GM19240 (cell line): ENCODE measurements around the gene OTULIN.

Source experiments
- DNase-seq: peaks from one replicate; pipeline ENCODE4 v3.0.0; 2011; ENCODE audit warnings: low spot score; ENCODE audit not compliant: insufficient read length

Gene OTULIN

GRCh38 chr5:14696851-14697250 lies 32.3 kb downstream of the OTULIN start:
- DNase-seq: no peak

- DNase-seq: no peak
Measured at GRCh38 chr5:14698495-14698894, 34.0 kb downstream of the OTULIN start.

- DNase-seq: no peak
Measured at GRCh38 chr5:14699159-14699558, 34.6 kb downstream of the OTULIN start.

GRCh38 chr5:14699807-14700400 lies 35.4 kb downstream of the OTULIN start:
- DNase-seq: no peak

GRCh38 chr5:14700478-14701436 lies 36.2 kb downstream of the OTULIN start:
- DNase-seq: no peak

DNA sequence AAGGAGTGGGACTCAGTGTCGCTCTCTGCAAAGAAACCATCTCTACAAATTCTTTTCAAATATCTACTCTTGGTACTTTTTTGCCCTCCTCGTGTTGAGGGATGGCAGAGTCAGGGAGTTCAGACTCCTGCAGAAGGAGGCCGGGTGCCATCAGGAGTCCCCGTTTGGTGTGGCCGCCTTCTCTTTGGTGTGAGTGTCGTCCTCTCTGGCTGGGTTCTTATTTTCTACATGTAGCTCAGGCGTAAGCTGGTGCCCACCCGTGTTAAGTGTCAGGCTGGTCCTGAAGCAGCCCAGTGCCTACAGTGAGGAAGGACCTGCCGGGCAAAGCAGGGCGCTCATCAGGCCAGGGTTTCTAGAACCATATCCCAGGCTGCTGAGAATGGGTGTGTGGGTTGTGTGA lies 37.0 kb downstream of the OTULIN start:
- DNase-seq: no peak

GRCh38 chr5:14702238-14702839 lies 37.8 kb downstream of the OTULIN start:
- DNase-seq: no peak

- DNase-seq: no peak
Measured at GRCh38 chr5:14705556-14705955, 41.0 kb downstream of the OTULIN start.

- DNase-seq: no peak
Measured at GRCh38 chr5:14706615-14707021, 42.1 kb downstream of the OTULIN start.

- DNase-seq: no peak
Measured at GRCh38 chr5:14707811-14708390, 43.4 kb downstream of the OTULIN start.

GRCh38 chr5:14708551-14708950 lies 44.0 kb downstream of the OTULIN start:
- no peak for DNase-seq

DNA sequence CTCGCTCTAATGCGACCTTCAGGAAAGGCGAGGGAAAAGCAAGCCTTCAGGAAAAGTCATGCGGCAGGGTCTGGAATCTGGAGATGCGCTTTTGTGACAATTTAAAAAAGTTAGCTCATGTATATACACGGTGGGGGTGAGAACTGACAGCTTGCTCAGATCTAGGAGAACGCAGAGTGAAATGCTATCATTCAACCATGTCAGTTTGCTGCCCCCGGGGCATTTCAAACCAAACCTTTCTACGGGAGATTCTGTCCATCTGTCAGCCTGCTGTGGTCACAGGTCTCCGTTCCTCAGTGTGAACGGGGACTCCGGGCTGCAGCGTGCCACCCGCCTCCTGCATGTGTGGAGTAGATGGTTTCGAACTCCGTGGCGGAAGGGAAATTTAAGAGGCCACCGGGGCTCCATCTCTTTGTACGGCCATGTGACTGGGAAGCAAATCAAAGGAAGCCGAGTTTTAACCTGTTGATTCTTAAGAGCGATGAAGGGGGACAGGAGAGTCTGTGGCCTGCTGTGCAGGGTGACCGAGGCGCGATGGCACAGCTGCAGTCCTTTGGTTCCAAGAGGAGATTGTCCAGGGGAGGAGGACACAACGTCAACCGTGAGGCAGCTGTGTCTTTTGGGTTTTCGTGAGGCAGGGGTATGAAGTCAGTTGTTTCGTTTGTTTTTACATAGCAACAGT lies 45.9 kb downstream of the OTULIN start:
- DNase-seq: no peak

- DNase-seq: no peak
Measured at GRCh38 chr5:14712131-14712530, 47.6 kb downstream of the OTULIN start.

DNA sequence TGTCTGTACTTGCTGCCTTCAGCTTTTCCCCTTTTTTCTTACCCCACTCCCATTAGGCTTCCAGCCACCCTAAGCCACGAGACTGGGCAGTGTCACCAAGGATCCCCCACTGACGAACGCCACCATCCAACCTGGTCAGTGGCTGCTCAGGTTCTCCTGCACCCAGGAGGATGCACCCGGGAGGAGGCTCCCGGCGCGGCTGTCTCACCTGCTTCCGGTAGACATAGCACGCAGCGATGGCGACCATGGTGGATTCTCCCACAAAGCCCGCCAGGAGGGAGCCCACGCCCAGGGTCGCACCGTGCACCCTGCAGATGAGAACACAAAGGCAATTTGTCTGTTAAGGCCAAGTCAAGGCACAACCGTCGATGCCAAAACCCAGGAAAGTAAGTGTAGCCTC lies 48.1 kb downstream of the OTULIN start:
- no peak for DNase-seq

- no peak for DNase-seq
Measured at GRCh38 chr5:14713476-14714390, 49.2 kb downstream of the OTULIN start.

GRCh38 chr5:14714706-14715105 lies 50.2 kb downstream of the OTULIN start:
- DNase-seq: no peak

GRCh38 chr5:14715481-14715880 lies 51.0 kb downstream of the OTULIN start:
- DNase-seq: no peak

DNA sequence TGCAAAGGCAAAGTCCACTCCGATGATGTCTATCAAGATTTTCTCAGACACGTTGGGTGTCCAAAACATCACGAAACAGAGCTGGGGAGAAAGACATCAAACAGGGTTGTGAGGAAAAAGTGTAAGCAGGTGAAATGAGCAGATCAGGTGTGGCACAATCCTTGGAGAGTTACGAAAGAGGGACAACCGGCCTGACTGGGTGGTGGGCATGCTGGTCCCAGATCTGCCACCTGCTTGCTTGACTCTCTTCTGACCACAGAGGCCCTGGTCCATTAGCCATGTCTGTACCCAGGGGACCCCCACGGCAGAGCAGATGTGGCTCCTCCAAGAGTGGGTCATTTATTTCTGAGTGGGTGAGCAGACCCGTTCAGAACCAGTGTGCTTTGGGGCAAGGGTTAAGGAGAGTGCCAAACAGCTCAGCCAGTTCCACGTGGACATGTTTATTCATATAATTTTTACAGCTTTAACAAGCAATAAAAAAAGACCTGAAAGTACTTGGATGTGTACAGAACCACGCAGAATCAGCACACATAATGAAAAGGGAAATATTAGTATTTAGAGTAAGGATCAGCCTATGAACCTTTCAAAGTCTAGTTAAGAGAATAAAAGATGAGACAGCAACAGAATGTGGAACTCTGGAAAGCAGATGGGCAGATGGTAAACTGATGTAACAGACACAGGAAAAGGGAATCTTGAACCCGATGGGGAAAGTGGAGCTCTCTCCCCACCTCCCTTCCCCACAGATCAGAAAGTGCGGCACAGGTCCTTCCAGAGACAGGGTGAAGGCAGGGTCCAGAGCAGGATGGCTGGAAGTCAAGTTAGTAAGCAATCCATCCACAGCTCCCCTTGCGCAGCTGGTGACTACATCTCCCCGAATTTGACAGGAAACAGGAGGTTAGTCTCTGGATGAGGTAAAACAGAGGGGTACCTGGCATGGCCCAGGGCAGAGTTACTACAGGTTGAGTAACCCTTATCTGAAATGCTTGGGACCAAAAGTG lies 52.5 kb downstream of the OTULIN start:
- no peak for DNase-seq

DNA sequence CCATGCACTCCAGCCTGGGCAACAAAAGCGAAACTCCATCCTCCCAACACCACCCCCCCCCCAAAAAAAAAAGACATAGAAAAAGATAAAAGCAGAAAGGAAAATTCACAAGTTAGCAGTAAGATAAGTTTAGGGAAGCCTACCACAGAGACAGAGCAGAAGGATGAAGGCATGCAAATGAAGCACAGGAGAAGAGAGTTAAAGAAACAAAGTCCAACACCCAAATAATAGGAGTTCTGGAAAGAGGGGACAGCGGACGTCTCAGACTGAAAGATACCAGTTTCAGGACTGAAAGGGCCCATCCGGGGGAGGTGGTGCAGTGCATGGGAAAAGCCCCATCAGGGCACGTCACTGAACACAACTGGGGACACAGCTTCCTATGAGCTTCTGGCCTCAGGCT lies 54.3 kb downstream of the OTULIN start:
- no peak for DNase-seq
